GM23338 (cell line): ENCODE data around the gene SEC14L1. TPM values are rescaled to one million over a fixed set of nuclear protein-coding genes. Genes with fewer than 3 reads are reported as not detected.

Source experiments
- ATAC-seq: fragments of 200-7000 bp; cut with Tn5 transposase; 3 replicates; pipeline ENCODE4 v1.9.1; 2020
- DNase-seq: peaks from one replicate; pipeline ENCODE4 v3.0.0-alpha.2; 2015; ENCODE audit warnings: low spot score
- H2AFZ ChIP-seq: fragments of 200-600 bp; sonication (generic); 2 replicates; pipeline ENCODE4 v1.8.0; 2016; ENCODE audit warnings: antibody characterized with exemption, mild to moderate bottlenecking, moderate library complexity
- H3F3A ChIP-seq: fragments of 200-600 bp; sonication (generic); replicated peaks from 2 replicates; pipeline ENCODE4 v1.8.0; 2017; ENCODE audit warnings: antibody characterized with exemption, mixed run types, low read depth
- H3K27ac ChIP-seq: fragments of 200-600 bp; sonication (generic); 2 replicates; pipeline ENCODE4 v1.6.1; 2016; ENCODE audit warnings: low read depth
- H3K27me3 ChIP-seq: fragments of 200-600 bp; sonication (generic); 2 replicates; pipeline ENCODE4 v1.8.0; 2016; ENCODE audit warnings: mild to moderate bottlenecking, mixed run types, moderate library complexity; ENCODE audit not compliant: insufficient read depth
- H3K36me3 ChIP-seq: fragments of 200-600 bp; sonication (generic); 2 replicates; pipeline ENCODE4 v1.8.0; 2016; ENCODE audit warnings: mild to moderate bottlenecking; ENCODE audit not compliant: insufficient read depth
- H3K4me1 ChIP-seq: fragments of 200-600 bp; sonication (generic); 2 replicates; pipeline ENCODE4 v1.8.0; 2016; ENCODE audit warnings: mild to moderate bottlenecking, moderate library complexity; ENCODE audit not compliant: insufficient read depth
- H3K4me2 ChIP-seq: fragments of 200-600 bp; sonication (generic); 2 replicates; pipeline ENCODE4 v1.7.1; 2017; ENCODE audit warnings: mixed run types
- H3K4me3 ChIP-seq: fragments of 200-600 bp; sonication (generic); 2 replicates; pipeline ENCODE4 v1.6.1; 2016; ENCODE audit warnings: mixed run types
- H3K79me2 ChIP-seq: fragments of 200-600 bp; sonication (generic); replicated peaks from 2 replicates; pipeline ENCODE4 v1.8.0; 2017; ENCODE audit warnings: mild to moderate bottlenecking; ENCODE audit not compliant: insufficient read depth
- H3K9me2 ChIP-seq: fragments of 200-600 bp; sonication (generic); 2 replicates; pipeline ENCODE4 v1.8.0; 2017; ENCODE audit not compliant: insufficient read depth
- H4K20me1 ChIP-seq: fragments of 200-600 bp; sonication (generic); replicated peaks from 2 replicates; pipeline ENCODE4 v1.8.0; 2017; ENCODE audit warnings: mild to moderate bottlenecking; ENCODE audit not compliant: insufficient read depth
- H3K27ac Mint-ChIP-seq: 2 replicates; pipeline ENCODE4 v1.8.0; 2020; ENCODE audit warnings: inconsistent platforms, mild to moderate bottlenecking, moderate library complexity, mixed read lengths
- H3K27me3 Mint-ChIP-seq: 3 replicates; pipeline ENCODE4 v1.8.0; 2022; ENCODE audit warnings: low read depth, mild to moderate bottlenecking, moderate library complexity, mixed read lengths, inconsistent platforms; ENCODE audit not compliant: insufficient read depth, poor library complexity
- H3K36me3 Mint-ChIP-seq: 3 replicates; pipeline ENCODE4 v1.8.0; 2021; ENCODE audit warnings: low read depth, mild to moderate bottlenecking, inconsistent platforms, moderate library complexity, mixed read lengths
- H3K4me1 Mint-ChIP-seq: 3 replicates; pipeline ENCODE4 v1.8.0; 2020; ENCODE audit warnings: mild to moderate bottlenecking, inconsistent platforms, mixed read lengths
- H3K4me3 Mint-ChIP-seq: 3 replicates; pipeline ENCODE4 v1.8.0; 2021; ENCODE audit warnings: moderate library complexity, mild to moderate bottlenecking, inconsistent platforms, mixed read lengths
- H3K9me3 Mint-ChIP-seq: 3 replicates; pipeline ENCODE4 v1.8.0; 2020; ENCODE audit warnings: moderate library complexity, mild to moderate bottlenecking, inconsistent platforms, mixed read lengths
- CREB1 ChIP-seq: fragments of 250-450 bp; sonication (Bioruptor Pico); IDR thresholded peaks from 2 replicates; pipeline ENCODE4 v1.5.0; 2020; ENCODE audit warnings: low read depth, mild to moderate bottlenecking, moderate library complexity
- CTCF ChIP-seq, 2 experiments: fragments of 200-600 bp in 1 of 2; sonication (generic) in 1 of 2; conservative IDR thresholded peaks; 2 replicates each; pipeline versions ENCODE4 v1.5.1 to v1.6.1; 2016 to 2017; ENCODE audit warnings: antibody characterized with exemption in 2 of 2, low read depth in 2 of 2, mild to moderate bottlenecking in 2 of 2, moderate library complexity in 1 of 2
- EZH2 ChIP-seq: fragments of 200-600 bp; sonication (generic); IDR thresholded peaks from one replicate; pipeline ENCODE4 v1.8.0; 2017; ENCODE audit warnings: antibody characterized with exemption, mild to moderate bottlenecking, low read depth; ENCODE audit not compliant: unreplicated experiment
- JUNB ChIP-seq: IDR thresholded peaks from one replicate; pipeline ENCODE4 v1.6.1; 2016; ENCODE audit warnings: antibody characterized with exemption; ENCODE audit not compliant: unreplicated experiment
- REST ChIP-seq: IDR thresholded peaks from one replicate; pipeline ENCODE4 v1.6.1; 2018; ENCODE audit warnings: antibody characterized with exemption; ENCODE audit not compliant: unreplicated experiment
- STAT1 ChIP-seq: IDR thresholded peaks from one replicate; pipeline ENCODE4 v1.6.1; 2016; ENCODE audit warnings: antibody characterized with exemption; ENCODE audit not compliant: unreplicated experiment
- ZNF331 ChIP-seq: fragments of 250-450 bp; sonication (Bioruptor Pico); IDR thresholded peaks from 2 replicates; pipeline ENCODE4 v1.5.0; 2020; ENCODE audit warnings: low read depth, mild to moderate bottlenecking, moderate library complexity
- ZNF462 ChIP-seq: fragments of 250-450 bp; sonication (Bioruptor Pico); IDR thresholded peaks from 2 replicates; pipeline ENCODE4 v1.5.0; 2020; ENCODE audit warnings: mild to moderate bottlenecking, moderate library complexity
- polyA plus RNA-seq: library from polyadenylated mRNA; unstranded; fragments of >200 nt; fragmentation: Nextera tagmentation; extraction: Ambion mirVana; gene quantifications from 2 replicates; pipeline ENCODE4 v1.2.1, GENCODE V29; 2016
- total RNA-seq: library from RNA; depleted of rRNA; stranded (reverse); fragments of >200 nt; shearing (Covaris generic); gene quantifications from 2 replicates; pipeline ENCODE4 v1.2.3, GENCODE V29; 2014

Gene SEC14L1
- total and polyA plus RNA-seq, 2 experiments from 2014 or later: 26.8 to 54.8 TPM

- no peak for TF ChIP-seq CTCF (conservative IDR thresholded peaks at IDR 0.05; ENCODE audit: low read depth in 2 of 2)
- TF ChIP-seq STAT1: no peak
- no peak for TF ChIP-seq JUNB
- TF ChIP-seq ZNF331: no peak
- TF ChIP-seq REST: no peak
- no peak for TF ChIP-seq CREB1 (CRISPR knock-in tag)
Measured at GRCh38 chr17:77146882-77147281, 6.1 kb downstream of the SEC14L1 start (continued).

- Histone ChIP-seq H3K4me2 (peak overlapping the region; percentile 15), H3K27ac (no peak overlapping the region), H3F3A (peaks cover 4% of the 10 kb centered on the region; the same call in 1 of the 2 replicates), H3K9me2 (no peaks in the 10 kb centered on the region), H4K20me1 (peaks cover 23% of the 10 kb centered on the region), H3K79me2 (peaks cover 60% of the 10 kb centered on the region), H3K36me3 (peaks cover 19% of the 10 kb centered on the region; the same call in 1 of the 2 replicates), H3K4me1 (peaks cover 31% of the 10 kb centered on the region), H3K27me3 (no peaks in the 10 kb centered on the region), H3K4me3 (no peak overlapping the region), H2AFZ (no peak overlapping the region)
- Mint-ChIP-seq H3K36me3 (peaks cover 8% of the 10 kb centered on the region; the same call in 2 of the 3 replicates), H3K4me3 (no peak overlapping the region), H3K27ac (no peak overlapping the region), H3K4me1 (peaks cover 37% of the 10 kb centered on the region), H3K9me3 (no peaks in the 10 kb centered on the region), H3K27me3 (peaks cover 13% of the 10 kb centered on the region)
- TF ChIP-seq ZNF462 (CRISPR knock-in tag) (no peak), EZH2 (no peak), JUNB (no peak), CTCF (conservative IDR thresholded peaks at IDR 0.05; ENCODE audit: low read depth in 2 of 2) (no peak)
- DNase-seq (no peak), ATAC-seq (peak; percentile 49)
Measured at GRCh38 chr17:77147357-77147801, 6.6 kb downstream of the SEC14L1 start.
